GM10266 (cell line): ENCODE data around the gene UBLCP1.
"Not testable (repeated sequence)": the region's sequence is repeated elsewhere in the genome, so short reads cannot be mapped to it uniquely, and the experiment has no call there.

Source experiments
- DNase-seq: peaks from one replicate; pipeline ENCODE4 v3.0.0; 2012; ENCODE audit errors: extremely low spot score
- CTCF ChIP-seq: IDR thresholded peaks from 2 replicates; pipeline ENCODE4 v1.5.1; 2012; ENCODE audit warnings: mild to moderate bottlenecking, low read depth; ENCODE audit not compliant: control insufficient read depth, insufficient read depth; ENCODE audit errors: missing control alignments

Gene UBLCP1

GRCh38 chr5:159252195-159252594 lies 10.9 kb upstream of the UBLCP1 start:
- no peak for DNase-seq
- no peak for TF ChIP-seq CTCF

GRCh38 chr5:159257007-159257406 lies 6.1 kb upstream of the UBLCP1 start:
- no peak for DNase-seq
- TF ChIP-seq CTCF = no peak

GRCh38 chr5:159257629-159258283 lies 5.3 kb upstream of the UBLCP1 start:
- no peak for TF ChIP-seq CTCF
- DNase-seq = no peak

GRCh38 chr5:159258361-159258760 lies 4.7 kb upstream of the UBLCP1 start:
- no peak for DNase-seq

GRCh38 chr5:159260212-159260611 lies 2.9 kb upstream of the UBLCP1 start:
- DNase-seq = not testable (repeated sequence)

More at GRCh38 chr5:159258361-159258760, 4.7 kb upstream of the UBLCP1 start:
- TF ChIP-seq CTCF = no peak

GRCh38 chr5:159262472-159262858 lies 625 bp upstream of the UBLCP1 start:
- no peak for DNase-seq
- TF ChIP-seq CTCF = no peak

GRCh38 chr5:159263569-159263905 lies 447 bp downstream of the UBLCP1 start:
- DNase-seq = no peak
- TF ChIP-seq CTCF = no peak

- not testable (repeated sequence) for DNase-seq
These were observed 3.7 kb downstream of the UBLCP1 start for GRCh38 chr5:159266764-159267163.
